HepG2 (cell line): Measurements from ENCODE around the gene RGS1. TPM values are rescaled to one million over a fixed set of nuclear protein-coding genes. Genes with fewer than 3 reads are reported as not detected.

Experiments
- AHDC1 ChIP-seq: sonication (generic); formaldehyde crosslinking; IDR thresholded peaks from 2 replicates; pipeline ENCODE4 v1.5.1; 2020; ENCODE audit warnings: mild to moderate bottlenecking, missing genetic modification reagents, borderline replicate concordance
- CBX2 ChIP-seq, 2 experiments: fragments of 200-600 bp in 1 of 2; sonication (generic); formaldehyde crosslinking in 1 of 2; IDR thresholded peaks; 2 replicates each; pipeline versions ENCODE4 v1.7.0 to v1.8.1; 2018 to 2022; ENCODE audit warnings: low read depth in 2 of 2, low read length in 1 of 2, mild to moderate bottlenecking in 1 of 2, missing genetic modification reagents in 1 of 2
- MNT ChIP-seq: fragments of 450-650 bp; IDR thresholded peaks from 2 replicates; pipeline ENCODE4 v1.6.1; 2016
- ZNF383 ChIP-seq: sonication (generic); formaldehyde crosslinking; IDR thresholded peaks from 2 replicates; pipeline ENCODE4 v1.4.0; 2020; ENCODE audit warnings: missing genetic modification reagents, mild to moderate bottlenecking, borderline replicate concordance
- ZNF567 ChIP-seq: sonication (generic); formaldehyde crosslinking; IDR thresholded peaks from 2 replicates; pipeline ENCODE4 v1.8.1; 2023; ENCODE audit warnings: mild to moderate bottlenecking, missing genetic modification reagents, borderline replicate concordance
- polyA plus RNA-seq, 8 experiments: library from polyadenylated mRNA; depleted of rRNA in 3 of 8; stranded (reverse) in 7 of 8; unstranded in 1 of 8; fragments of >200 nt; fragmentation: Illumina TruSeq in 4 of 8; extraction: Trizol in 4 of 8; gene quantifications; 2 replicates each; pipeline versions ENCODE4 v1.2.1 to v1.2.3, GENCODE V29; 2011 to 2016; ENCODE audit warnings: low read depth in 4 of 8, missing spikeins in 1 of 8, mixed read lengths in 1 of 8; ENCODE audit not compliant: insufficient read depth in 1 of 8
- total RNA-seq, 5 experiments: library from RNA; depleted of rRNA; stranded (reverse); fragments of >200 nt; fragmentation: Illumina TruSeq; extraction: Trizol; gene quantifications; 2 replicates each; pipeline ENCODE4 v1.2.3, GENCODE V29; 2016; ENCODE audit warnings: low read depth in 1 of 5
- TF ChIP-seq, protein P1 (sequence below): sonication (generic); formaldehyde crosslinking; IDR thresholded peaks from 2 replicates; pipeline ENCODE4 v1.4.0; 2020; ENCODE audit warnings: missing genetic modification reagents, mild to moderate bottlenecking, borderline replicate concordance
- TF ChIP-seq, protein P2 (sequence below): sonication (generic); formaldehyde crosslinking; IDR thresholded peaks from 2 replicates; pipeline ENCODE4 v1.5.0; 2020; ENCODE audit warnings: missing genetic modification reagents, mild to moderate bottlenecking, borderline replicate concordance
- TF ChIP-seq, protein P3 (sequence below): sonication (generic); formaldehyde crosslinking; IDR thresholded peaks from 2 replicates; pipeline ENCODE4 v1.4.0; 2020; ENCODE audit warnings: missing genetic modification reagents

Gene RGS1
- total and polyA plus RNA-seq, 2 of the 13 experiments (the other 11 are each of a cell fraction or from before 2014, with no cell fraction given): not detected

- TF ChIP-seq, protein P1, sequence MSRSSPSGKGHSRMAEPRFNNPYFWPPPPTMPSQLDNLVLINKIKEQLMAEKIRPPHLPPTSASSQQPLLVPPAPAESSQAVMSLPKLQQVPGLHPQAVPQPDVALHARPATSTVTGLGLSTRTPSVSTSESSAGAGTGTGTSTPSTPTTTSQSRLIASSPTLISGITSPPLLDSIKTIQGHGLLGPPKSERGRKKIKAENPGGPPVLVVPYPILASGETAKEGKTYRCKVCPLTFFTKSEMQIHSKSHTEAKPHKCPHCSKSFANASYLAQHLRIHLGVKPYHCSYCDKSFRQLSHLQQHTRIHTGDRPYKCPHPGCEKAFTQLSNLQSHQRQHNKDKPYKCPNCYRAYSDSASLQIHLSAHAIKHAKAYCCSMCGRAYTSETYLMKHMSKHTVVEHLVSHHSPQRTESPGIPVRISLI (CRISPR knock-in tag): no peak
- TF ChIP-seq MNT: no peak
- TF ChIP-seq ZNF383 (CRISPR knock-in tag): no peak
- TF ChIP-seq CBX2 (IDR thresholded peaks at IDR 0.05; ENCODE audit: low read depth, low read length): no peak
- no peak for TF ChIP-seq CBX2 (CRISPR knock-in tag; IDR thresholded peaks at IDR 0.05; ENCODE audit: low read depth)
- TF ChIP-seq ZNF567 (CRISPR knock-in tag): no peak
- no peak for TF ChIP-seq AHDC1 (CRISPR knock-in tag)
- TF ChIP-seq, protein P2, sequence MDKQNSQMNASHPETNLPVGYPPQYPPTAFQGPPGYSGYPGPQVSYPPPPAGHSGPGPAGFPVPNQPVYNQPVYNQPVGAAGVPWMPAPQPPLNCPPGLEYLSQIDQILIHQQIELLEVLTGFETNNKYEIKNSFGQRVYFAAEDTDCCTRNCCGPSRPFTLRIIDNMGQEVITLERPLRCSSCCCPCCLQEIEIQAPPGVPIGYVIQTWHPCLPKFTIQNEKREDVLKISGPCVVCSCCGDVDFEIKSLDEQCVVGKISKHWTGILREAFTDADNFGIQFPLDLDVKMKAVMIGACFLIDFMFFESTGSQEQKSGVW (CRISPR knock-in tag): no peak
- TF ChIP-seq, protein P3, sequence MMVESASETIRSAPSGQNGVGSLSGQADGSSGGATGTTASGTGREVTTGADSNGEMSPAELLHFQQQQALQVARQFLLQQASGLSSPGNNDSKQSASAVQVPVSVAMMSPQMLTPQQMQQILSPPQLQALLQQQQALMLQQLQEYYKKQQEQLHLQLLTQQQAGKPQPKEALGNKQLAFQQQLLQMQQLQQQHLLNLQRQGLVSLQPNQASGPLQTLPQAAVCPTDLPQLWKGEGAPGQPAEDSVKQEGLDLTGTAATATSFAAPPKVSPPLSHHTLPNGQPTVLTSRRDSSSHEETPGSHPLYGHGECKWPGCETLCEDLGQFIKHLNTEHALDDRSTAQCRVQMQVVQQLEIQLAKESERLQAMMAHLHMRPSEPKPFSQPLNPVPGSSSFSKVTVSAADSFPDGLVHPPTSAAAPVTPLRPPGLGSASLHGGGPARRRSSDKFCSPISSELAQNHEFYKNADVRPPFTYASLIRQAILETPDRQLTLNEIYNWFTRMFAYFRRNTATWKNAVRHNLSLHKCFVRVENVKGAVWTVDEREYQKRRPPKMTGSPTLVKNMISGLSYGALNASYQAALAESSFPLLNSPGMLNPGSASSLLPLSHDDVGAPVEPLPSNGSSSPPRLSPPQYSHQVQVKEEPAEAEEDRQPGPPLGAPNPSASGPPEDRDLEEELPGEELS (CRISPR knock-in tag): no peak
Measured at GRCh38 chr1:192592517-192592916, 16.9 kb downstream of the RGS1 start (continued).
